SKM-1 treated with dmso at 0.1 percent for 144 hours (cell line): ENCODE measurements around the gene MTX3.
A peak's percentile ranks its signal among the peaks of the same experiment; 100 is the strongest.

ENCODE experiments used
- DNase-seq: peaks from one replicate; lab custom pipeline; 2025; ENCODE audit not compliant: unreplicated experiment; lab: John Stamatoyannopoulos, UW

Gene MTX3

DNA sequence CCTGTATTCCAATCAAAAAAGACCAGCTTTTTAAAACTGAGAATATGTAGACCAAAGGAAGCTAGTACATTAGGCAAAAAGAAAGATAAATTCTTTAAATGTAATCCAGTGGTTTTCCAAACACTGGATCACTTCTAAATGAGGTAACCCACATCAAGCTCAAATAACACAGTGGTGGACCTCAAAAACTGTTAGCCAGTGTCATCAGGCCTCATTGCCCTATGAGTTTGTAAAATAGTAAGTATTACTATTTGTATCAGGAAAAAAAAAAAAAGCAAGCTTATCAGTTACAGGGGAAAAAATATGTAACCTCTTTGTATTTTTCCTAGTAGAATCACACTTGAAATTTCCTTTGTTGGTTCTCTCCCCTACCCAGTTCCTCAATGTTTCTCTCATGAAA lies 6.7 kb downstream of the MTX3 start:
- DNase-seq, result no peak

DNA sequence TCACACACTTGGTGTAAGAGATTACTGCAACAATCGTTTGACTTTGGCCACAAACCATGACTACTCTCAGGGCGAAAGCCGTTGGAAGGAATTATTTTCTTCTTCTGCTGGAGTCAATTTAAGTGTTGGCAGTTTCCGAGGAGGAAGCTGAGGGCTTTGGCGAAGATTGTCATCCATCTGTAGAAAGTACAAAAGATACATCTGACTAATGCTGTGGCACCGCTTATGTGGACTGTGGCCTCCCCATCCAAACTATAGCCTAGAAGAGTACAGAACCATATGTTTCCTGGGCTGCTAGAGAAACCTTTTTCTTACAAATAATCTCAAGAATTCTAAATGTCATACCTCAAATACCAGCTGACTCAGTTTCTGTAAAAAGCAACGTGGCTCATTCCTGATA lies 7.4 kb downstream of the MTX3 start:
- DNase-seq, result no peak

DNA sequence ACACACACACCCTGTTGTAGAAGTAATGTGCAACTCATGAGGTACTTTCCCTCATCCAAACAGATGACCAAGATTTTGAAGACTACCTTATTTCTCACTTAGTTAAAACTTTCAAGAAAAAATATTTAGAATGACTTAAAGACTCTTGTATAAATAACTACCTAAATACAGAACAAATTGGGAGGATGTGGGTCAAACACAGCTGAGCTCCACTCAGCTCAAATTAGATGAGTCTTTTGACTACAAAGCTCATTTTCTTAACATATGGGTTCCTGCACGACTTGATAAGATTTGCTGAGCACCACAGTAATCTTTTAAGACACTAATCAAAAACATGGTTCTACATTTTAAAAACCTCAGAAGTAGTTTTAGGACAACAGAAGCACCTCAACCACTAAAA lies 8.9 kb downstream of the MTX3 start:
- DNase-seq, result no peak

DNA sequence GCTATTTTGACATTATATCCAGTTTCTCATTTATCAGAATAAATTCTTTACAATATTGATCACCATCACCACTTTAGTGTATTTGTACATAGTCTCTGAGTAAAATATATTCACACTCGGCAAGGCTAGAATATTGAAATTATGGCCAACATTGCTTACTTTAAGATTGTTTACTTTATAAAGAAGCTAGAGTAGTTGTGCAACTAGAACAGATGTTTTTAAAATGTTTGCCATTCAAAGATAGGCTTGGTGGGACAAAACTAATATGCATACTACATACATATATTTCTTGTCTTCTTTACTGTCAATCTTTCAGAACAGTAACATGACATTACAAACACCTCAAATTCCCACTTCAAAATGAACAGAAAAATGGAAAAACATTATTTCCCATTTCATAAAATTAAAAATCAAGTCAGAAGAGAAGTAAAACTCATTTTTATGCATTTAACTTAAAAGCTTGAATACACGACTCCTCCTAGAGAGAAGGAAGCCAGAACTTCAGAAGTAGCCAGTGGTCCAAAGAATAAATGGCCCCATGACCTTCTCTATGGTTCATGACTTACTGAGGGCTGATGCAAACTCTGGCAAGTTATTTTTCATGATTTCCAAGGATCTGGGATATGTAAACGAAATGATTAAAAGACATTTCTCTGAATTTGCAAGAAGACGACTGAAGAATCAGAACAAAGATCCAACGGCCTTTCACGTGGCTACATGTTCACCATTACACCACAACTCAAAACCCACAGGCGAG lies 14.1 kb downstream of the MTX3 start:
- no peak for DNase-seq

DNA sequence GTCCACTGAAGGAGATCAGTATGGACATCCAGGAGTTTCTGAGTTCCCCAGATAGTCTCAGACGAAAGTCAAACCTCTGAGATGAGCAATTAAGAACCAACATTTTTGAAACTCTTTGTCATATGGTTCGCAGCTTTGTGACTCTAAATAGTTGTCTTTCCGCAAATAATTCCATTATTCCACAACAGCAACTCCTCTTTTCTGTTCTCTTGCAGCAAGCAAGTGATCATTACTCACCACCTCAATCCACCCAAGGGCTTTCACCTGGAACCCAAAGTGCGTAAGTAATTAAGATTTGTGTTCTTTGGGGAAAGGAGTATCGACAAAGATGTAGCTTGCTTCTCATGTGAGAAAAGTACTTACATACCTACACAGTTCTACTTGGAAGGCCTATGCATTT lies 15.6 kb downstream of the MTX3 start:
- DNase-seq, result no peak

DNA sequence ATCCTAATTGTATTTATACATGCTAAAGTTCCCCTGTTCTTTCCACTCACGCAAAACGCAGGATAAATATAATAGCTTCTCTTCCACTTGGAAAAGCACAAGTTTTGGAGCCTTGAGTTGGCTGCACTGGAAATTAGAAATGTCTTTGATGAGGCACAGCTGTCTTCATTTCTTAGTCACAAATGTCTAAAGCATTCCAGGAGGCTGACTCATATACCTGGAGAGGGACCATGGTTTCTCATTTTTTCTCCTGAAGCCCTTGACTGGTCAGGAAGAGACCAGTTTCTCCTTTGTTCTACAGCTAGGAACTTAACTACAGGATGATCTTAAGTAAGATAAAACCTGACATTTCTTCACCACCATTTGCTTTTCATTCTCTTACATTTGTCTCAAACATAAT lies 16.2 kb downstream of the MTX3 start:
- DNase-seq, result no peak

DNA sequence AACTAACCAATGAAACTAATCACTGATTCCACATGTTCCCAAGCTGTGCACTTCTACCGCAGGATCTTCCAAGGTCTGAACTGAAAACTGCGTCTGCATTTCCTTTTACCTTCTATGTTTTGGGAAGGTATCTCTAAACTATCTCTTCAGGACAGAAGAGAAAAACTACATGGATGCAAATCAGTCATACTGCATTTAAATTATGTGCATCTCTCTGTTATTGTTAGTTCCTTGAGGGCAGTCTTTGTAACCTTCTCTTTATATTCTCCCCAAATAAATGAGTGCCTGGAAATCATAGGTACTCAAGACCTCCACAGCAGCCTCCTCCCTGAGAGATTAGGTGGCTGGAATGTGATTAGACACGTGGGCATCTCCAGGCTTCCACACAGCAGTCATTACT lies 17.1 kb downstream of the MTX3 start:
- no peak for DNase-seq

DNA sequence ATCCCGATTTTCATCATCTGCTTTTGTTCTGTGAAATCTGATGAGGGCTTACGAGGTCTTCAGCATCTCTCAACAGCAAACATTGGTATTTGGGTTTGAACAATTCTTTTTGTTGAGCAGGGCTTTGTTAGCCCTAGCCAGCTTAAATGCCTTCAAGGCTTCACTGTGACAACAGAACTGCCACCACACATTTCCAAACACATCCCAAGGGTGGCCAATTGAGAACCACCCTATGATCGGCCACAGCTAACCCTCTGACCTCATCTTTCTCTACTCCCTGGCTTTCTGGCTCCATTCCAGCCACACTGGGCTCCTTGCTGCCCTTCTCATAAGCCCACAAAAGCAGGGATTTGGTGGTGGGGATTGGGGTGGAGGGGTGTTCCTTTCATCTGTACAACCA lies 17.6 kb downstream of the MTX3 start:
- no peak for DNase-seq

DNA sequence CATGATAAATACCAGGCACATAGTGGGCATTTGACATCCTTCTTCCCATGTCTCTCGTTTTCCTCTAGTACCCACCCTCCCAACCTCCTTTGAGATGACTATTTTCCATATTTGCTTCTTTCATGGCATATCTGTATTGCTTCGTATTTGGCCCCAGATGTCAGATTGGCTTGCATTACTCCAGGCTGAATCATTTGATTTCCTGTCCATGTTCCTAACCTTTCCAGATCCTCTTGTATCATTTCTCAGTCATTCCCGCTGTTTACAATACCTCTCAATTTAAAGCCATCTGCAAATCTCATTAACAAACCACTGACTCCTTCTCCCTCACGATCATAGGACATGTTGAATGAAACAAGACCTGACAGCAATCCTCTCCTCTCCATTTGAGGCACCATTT lies 19.9 kb downstream of the MTX3 start:
- no peak for DNase-seq

DNA sequence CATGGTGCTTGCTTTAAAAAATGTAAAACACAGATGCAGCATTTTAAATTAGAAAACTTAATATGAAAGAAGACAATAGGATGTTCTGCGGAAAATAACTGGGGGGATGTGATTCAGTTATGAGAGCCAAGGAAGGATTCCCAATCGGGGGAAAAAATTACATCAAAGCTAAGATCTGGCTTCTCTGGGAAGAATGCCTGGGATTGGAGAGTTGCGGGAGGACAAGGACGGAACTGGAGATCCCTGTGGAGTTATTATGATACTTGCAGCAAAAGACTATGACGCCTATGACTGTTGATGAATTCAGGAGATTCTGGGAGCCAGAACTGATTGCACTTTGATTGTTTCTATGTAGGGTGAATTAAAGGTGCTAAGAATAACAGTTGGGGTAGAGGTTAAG lies 24.6 kb downstream of the MTX3 start:
- DNase-seq, result no peak

DNA sequence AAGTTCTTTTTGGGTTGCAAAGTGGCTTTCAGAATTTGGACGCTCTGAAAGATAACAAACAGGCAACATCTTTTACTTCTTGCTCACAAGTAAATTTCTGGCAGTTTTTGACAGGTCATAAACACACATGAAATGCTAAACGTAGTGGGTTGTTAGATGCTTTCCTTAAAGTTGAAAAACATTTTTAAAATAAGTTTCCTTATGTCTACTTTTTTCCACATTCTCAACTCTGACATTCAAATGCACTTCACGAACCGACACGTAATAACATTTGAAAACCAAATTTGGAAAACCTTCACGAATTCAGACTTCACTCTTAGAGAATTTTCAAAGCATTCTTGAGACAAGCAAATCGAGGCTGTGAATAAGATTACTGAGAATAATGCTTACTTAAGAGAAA lies 26.9 kb downstream of the MTX3 start:
- DNase-seq, result no peak

DNA sequence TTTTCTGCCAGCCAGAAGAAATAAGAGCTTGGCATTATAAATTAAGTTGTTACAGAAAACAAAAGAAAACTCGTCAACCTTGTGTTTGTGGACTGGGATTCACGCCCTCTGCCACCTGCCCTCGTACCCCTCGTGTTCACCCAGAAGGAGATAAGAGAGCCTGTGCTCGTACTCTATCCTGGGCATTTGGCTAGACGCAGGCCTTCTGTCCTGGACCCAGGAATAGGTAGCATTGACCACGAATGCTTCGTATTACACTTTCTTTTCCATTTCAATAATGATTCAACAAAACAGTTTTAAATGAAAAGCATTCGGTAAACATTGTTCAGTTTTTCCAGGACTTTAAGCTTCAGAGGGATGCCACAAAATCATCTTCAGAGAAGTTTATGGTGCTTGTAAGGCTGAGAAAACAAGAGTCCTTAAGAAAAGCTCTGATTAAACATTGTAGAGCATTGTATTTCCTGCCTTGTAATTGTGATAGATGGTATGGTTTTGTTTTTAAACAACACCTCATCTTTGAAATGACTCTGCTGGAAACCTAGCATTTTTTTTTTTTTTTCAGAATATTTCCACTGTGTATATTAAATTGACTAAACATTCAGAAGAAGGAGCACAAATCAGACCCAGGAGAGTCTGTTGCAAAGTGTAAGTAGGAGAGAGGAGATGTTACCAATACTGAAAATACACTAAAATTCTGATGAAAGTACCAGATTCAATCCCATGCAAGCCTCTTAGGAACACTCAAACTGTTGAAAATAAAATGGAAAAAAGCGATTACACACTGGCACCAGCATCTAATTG lies 27.6 kb downstream of the MTX3 start:
- no peak for DNase-seq

DNA sequence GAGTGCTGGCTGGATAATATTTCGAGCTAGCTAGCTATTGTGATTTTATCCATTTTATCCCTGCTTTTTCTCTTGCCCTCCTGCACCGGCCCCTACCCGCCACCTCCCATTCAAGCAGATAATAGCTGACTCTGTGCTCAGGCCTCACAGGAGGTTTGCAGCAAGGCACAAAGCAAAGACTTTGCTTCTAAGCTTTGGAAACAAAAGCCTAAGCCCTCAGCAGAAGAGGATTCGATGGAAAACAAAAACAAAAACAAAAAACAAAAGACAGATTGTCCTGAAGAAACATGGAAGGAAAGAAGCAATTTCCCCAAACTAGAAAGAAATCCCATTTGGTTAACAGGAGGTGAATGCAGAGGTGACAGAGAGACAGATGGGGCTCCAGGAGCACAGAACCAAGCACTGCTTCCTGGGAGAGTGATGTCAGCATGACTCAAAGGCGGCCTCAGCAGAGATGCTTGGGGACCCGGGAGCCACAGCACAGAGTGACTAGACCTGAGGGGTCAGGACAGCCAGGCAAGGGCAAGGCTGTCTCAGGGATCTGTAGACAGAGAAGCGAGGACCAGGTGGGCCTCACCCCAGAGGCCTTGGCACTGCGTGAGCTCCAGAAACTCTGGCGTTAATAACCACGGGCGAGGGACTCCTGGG lies 28.4 kb downstream of the MTX3 start:
- DNase-seq, result no peak

DNA sequence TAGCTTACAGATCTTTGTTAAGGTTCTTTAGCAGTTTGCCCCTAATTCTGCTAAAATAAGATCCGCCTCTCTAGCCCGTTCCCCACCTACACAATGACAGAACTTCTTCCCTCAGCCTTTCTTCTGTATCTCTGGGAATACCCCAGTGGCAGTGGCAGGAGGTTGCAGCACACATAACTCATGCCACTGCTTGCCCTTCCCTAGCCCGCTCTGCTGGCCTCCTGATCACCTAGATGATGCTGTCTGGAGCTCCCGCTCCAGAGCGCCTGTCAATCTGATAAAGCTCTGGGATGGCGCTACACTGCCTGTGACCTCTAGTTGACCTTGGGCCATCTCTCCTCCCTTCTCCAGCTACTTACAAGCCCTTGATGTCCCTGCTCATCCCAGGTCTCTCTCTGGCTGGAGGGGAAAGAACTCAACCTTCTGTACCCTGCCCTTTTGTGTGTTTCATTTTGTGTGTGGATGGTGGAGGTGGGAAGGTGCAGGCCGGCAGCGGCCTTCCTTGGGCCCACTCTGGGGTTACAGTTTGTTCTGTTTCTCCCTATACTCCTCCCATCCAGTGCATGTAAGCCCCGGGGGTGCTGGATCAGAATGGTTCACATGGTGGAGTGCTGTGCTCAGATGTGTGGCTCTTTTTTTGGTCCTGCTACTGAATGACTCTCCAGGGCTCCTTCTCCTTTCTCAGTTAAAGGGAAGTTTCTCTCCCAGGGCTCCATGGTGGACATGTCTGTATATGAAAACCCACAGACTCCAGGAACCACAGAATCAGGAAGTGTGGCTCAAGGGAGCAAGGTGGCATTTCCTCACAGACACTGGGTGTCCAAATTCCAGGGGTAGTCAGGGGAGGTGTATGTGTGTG lies 29.1 kb downstream of the MTX3 start:
- DNase-seq, result peak; percentile 70

DNA sequence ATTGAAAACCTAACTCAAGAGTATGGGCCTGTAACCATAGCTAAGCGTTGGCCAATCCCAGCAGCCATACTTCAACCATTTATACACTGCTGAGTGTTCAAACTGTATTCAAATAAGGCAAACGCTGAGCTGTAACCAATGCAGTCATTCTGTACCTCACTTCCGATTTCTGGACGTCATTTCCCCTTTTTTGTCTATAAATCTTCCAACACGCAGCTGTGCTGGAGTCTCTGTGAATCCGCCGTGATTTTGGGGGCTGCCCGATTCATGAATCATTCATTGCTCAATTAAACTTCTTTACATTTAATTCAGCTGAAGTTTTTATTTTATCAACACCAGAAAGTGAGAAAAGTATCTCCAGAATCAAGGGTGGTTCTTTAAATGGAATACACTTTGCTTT lies 31.7 kb downstream of the MTX3 start:
- no peak for DNase-seq

DNA sequence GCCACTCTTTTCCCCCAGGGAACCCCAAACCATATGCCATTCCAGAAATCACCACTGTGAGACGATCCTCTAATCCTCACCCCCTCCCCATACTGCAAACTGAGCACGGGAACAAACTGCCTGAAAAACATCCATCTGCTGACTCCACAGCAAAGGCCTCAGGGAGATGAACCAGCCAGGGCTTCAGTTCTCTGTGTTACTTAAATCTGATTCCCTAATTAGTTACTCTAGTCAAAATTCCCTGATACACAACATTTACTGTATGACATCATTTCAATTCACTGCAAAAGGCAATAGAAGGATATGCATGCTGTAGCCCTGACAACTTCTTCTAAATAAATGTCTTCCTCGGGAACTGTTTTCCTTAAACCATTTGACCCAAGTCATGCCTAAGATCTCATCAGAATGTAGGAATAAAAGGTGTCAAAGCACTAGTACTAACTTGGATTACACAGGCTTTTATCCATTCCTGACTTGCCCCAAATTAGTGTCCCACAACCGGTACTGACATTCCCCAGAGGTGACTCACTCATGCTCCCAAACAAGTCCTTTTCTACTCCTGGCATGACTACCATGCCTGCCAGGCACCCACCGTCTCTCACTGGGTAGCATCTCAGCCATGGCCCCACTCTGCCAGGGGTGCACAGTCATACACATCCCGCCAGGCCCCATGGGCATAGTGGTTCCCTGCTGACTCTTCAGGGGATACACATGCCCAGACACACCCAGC lies 35.0 kb downstream of the MTX3 start:
- DNase-seq, result no peak

DNA sequence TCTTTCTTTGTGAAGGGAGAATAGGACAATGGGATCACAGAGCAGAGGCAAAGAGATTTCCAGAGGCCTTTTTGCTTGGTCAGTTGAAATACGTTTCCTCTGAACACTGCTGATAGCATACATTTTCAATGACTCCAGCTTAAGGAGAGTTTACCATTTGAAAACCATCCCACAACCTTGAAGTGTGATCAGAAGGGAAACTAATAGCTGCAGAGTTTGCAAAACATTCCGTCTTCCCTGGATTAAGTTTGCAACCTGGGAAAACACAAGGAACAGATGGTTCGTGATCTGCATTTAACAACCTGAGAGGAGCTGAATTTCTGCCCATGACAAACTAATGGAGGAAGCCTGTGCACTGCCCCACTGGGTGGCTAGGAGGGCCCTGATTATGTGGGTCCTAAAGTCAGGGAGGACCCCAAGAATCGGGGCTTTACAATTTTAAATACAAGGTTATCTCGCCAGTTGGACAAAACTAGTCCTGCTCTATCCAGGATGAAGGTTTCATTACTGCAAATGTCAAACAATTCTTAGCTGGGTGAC lies 35.6 kb downstream of the MTX3 start:
- no peak for DNase-seq

DNA sequence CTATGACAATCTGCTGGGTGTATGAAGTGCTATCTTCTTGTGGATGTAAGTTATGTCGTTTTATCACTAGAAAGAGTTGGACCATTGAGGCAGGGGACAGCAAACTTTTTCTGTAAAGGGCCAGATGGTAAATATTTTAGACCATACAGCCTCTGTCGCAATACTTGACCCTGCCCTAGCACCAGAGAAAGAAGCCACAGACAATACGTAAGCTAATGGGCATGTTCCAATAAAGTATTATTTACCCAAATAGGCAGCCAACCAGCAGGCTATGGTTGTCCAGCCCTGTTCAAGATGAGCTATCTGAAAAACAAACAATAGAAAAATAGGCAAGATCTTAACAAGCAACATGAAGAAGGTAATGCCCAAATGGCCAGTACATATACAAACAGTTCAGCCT lies 36.4 kb downstream of the MTX3 start:
- DNase-seq, result no peak

DNA sequence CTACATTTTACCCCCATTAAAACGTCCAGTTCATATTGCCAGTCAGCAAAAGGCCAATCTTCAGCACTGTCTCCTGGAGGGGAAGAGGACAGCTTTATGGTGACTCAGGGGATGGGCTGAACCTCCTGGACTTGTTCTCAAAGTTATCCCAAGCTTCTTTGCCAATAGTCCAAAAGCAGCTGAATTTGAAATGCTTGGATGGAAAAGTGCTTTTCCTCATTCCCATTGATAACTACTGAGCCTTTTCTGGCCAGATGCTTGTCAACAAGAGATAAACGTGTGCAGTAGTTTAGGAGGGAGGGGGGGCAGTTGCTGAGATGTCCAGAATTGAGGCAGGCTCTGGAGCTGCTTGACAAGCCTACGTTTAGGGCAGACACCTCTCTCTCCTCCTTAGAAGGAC lies 43.5 kb downstream of the MTX3 start:
- DNase-seq, result no peak

DNA sequence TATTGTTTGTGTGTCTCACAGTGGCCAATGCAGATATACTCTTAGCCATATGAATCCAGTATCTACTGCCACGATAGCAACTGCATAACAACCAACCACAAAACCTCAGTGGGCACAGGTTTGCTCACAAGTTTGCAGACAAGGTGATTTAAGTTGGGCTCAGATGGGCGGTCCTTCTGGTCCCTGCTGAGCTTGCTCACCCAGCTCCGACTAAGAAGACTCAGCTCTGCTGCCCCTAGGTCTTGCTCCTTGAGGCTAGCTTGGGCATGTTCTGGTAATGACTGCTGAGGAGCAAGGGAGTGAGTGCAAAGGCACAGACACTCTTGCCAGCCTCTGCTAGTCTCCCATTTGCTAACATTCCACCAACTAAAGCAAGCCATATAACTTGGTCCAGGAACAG lies 52.6 kb downstream of the MTX3 start:
- no peak for DNase-seq
